NCI-H2196 treated with DMSO at 0.1 percent for 48 hours (cell line): ENCODE data around the gene ANAPC16.
"Not testable (repeated sequence)": the region's sequence is repeated elsewhere in the genome, so short reads cannot be mapped to it uniquely, and the experiment has no call there.

ENCODE experiments used
- DNase-seq: peaks from one replicate; lab custom pipeline; 2025; ENCODE audit not compliant: unreplicated experiment; lab: John Stamatoyannopoulos, UW

Gene ANAPC16

DNA sequence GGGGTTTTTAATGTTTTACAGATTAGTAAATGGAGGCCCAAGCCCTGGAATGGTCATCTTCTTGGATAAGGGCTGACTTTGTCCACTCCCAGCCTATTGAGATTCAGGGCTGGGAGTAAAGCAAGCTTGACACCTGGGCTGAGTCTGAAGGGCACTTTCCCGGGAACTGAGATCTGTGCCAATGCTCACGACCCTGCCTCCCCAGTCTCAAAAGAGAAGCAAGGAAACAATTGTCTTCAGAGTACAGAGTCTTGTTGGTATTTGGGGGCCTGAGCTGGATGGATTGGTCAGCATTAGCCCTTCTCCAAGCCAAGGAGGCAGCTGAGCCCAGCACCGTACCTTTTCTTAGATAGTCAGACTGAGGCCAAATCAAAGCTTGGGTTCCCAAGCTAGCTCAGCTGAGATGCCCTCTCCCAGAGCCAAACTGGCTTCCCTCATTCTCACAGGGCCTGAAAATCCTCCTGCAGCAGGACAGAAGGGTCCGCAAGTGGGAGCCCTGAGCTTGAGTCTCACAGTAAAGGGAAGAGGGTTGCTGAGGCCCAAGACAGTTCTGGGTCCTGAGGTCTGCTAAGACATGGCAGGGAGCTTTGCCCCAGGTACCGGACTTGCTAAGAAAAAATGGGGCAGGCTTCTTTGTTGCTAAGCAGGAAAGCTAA lies 61.7 kb downstream of the ANAPC16 start:
- no peak for DNase-seq

DNA sequence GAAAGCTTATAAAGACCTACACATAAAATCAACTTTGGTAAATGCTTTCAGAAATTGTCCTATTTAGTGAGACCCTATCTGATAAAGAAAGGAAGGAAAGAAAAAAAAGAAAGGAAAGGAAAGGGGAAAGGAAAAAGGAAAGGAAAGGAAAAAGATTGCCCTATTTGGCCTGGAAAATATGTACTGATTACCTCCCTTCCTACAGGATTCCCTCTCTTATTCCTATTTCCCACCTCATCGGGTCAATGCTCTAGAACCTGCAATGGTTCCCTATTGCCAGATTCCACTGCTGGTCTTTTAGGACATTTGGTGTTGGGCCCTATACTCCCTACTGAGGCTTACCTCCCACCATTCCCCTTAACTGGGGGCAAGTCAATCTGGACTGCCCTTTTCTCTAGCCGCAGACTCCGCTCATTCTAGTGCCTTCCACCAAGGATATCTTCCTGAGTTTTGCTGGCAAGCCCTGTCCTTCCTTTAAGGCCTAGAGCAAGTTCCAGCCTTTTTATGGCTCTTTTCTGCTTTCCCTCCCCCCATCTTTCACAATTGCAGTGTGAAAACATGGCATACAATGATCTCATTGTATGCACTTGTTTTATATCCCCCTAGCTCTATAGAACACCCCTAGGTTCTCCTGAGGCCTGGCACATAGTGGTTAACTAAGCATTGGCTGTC lies 62.3 kb downstream of the ANAPC16 start:
- DNase-seq = no peak

DNA sequence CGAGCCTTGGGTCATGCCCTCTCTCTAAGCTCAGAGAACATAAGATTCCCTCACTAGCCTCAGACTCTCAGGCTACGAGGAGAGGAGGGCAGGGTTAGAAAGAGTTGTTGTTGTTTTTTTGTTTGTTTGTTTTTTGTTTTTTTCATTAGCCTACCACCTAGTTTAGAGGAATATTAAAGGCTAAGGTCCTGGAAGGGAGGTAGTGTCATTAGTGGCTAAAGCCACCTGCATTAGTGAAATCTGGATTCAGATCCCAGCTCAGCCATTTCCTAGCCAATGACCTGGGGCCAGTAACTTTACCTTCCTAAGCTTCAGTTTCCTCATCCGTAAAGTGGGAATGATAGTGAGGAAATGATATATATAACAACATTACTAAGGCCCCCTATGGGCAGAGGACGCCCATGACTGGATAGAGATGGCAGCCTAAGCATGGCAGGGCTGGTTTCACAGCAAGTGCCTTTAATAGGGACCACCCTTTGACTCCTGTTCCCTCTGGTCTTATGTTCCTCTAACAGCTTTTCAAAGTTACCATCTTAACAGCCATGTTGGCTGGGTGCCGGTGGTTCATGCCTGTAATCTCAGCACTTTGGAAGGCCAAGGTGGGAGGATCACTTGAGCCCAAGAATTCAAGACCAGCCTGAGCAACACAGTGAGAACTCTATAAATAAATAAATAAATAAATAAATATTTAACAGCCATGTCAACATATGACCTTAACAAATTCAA lies 63.0 kb downstream of the ANAPC16 start:
- no peak for DNase-seq

DNA sequence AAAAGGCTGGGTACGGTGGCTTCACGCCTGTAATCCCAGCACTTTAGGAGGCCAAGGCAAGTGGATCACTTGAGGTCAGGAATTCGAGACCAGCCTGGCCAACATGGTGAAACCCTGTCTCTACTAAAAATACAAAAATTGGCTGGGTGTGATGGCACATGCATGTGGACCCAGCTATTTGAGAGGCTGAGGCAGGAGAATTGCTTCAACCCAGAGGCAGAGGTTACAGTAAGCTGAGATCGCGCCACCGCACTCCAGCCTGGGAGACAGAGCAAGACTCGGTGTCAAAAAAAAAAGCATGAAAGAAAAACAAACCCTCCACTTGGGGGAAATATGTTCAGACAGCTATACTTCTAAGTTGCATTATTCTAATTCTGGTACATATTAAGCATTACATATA lies 63.8 kb downstream of the ANAPC16 start:
- DNase-seq = not testable (repeated sequence)

DNA sequence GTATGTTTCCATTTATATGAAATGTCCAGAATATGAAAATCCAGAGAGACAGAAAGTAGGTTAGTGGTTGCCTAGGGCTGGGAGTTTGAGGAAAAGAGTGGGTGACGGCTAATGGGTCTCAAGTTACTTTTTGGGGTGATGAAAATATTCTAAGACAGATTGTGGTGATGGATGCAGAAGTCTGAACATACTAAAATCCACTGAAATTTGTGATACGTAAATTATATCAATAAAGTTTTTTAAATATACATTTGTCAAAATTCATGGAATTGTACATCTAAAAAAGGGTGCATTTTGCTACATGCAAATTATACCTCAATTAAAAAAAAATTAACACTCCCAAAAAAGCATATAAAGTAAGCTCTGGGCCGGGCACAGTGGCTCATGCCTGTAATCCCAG lies 67.3 kb downstream of the ANAPC16 start:
- no peak for DNase-seq
